H1 (cell line): ENCODE measurements around the gene NFKBIL1. TPM values are rescaled to one million over a fixed set of nuclear protein-coding genes. Genes with fewer than 3 reads are reported as not detected.

Experiments used
- CTCF ChIA-PET: fragments of 300-600 bp; sonication (Branson Sonifier 250); formaldehyde crosslinking; loops from one replicate; lab custom pipeline; 2021; ENCODE audit not compliant: partially characterized antibody; lab: Charles Lee
- POLR2A ChIA-PET: fragments of 300-600 bp; sonication (Branson Sonifier 250); formaldehyde crosslinking; loops from one replicate; lab custom pipeline; 2021; ENCODE audit warnings: inconsistent platforms; ENCODE audit not compliant: partially characterized antibody; lab: Charles Lee
- DNase-seq, 2 experiments: peaks; one replicate each; pipeline versions ENCODE4 v3.0.0 to v3.0.0-alpha.2; 2010 to 2022; ENCODE audit warnings: low spot score in 2 of 2, low read depth in 1 of 2, mixed read lengths in 1 of 2
- FAIRE-seq: peaks from 2 replicates; lab custom pipeline; 2011; peaks lifted over from hg19 to GRCh38; lab: Jason Lieb, UNC
- H2AFZ ChIP-seq: 2 replicates; pipeline ENCODE4 v1.8.1; 2012; ENCODE audit warnings: low read length, inconsistent platforms
- H2AK5ac ChIP-seq: 2 replicates; pipeline ENCODE4 v1.6.1; 2013; ENCODE audit warnings: low read depth, low read length
- H2BK120ac ChIP-seq: replicated peaks from 2 replicates; pipeline ENCODE3; 2013; ENCODE audit warnings: low read depth, low read length, inconsistent platforms
- H2BK12ac ChIP-seq: 2 replicates; pipeline ENCODE4 v1.6.1; 2013; ENCODE audit warnings: low read depth, low read length
- H2BK15ac ChIP-seq: 2 replicates; pipeline ENCODE4 v1.6.1; 2013; ENCODE audit warnings: low read length
- H2BK20ac ChIP-seq: 2 replicates; pipeline ENCODE4 v1.6.1; 2013; ENCODE audit warnings: low read length
- H2BK5ac ChIP-seq: 2 replicates; pipeline ENCODE4 v1.6.1; 2013; ENCODE audit warnings: low read depth, low read length
- H3K14ac ChIP-seq: 2 replicates; pipeline ENCODE4 v1.6.1; 2013; ENCODE audit warnings: inconsistent platforms; ENCODE audit not compliant: insufficient read length
- H3K18ac ChIP-seq: 2 replicates; pipeline ENCODE4 v1.6.1; 2013; ENCODE audit warnings: low read length; ENCODE audit errors: extremely low read depth
- H3K23ac ChIP-seq: 2 replicates; pipeline ENCODE4 v1.6.1; 2013; ENCODE audit warnings: inconsistent platforms; ENCODE audit not compliant: insufficient read length
- H3K23me2 ChIP-seq: 2 replicates; pipeline ENCODE4 v1.6.1; 2013; ENCODE audit warnings: low read depth, low read length
- H3K27ac ChIP-seq: 2 replicates; pipeline ENCODE4 v1.6.1; 2011; ENCODE audit warnings: low read depth, low read length, inconsistent platforms
- H3K27me3 ChIP-seq, 4 experiments: replicated peaks in 1 of 4; 1 replicate in 1 of 4; 2 replicates in 3 of 4; pipeline versions ENCODE4 v1.6.1 to v1.8.1; 2011 to 2013; ENCODE audit warnings: low read length in 3 of 4, mild to moderate bottlenecking in 3 of 4, inconsistent platforms in 2 of 4, mixed read lengths in 2 of 4, moderate library complexity in 1 of 4; ENCODE audit not compliant: control insufficient read depth in 3 of 4, insufficient read depth in 3 of 4; ENCODE audit errors: extremely low read depth in 1 of 4
- H3K36me3 ChIP-seq, 4 experiments: 2 replicates each; pipeline versions ENCODE4 v1.6.1 to v1.8.1; 2011 to 2013; ENCODE audit warnings: mild to moderate bottlenecking in 4 of 4, low read length in 3 of 4, moderate library complexity in 2 of 4, control low read depth in 1 of 4, inconsistent platforms in 1 of 4; ENCODE audit not compliant: insufficient read depth in 4 of 4, control insufficient read depth in 2 of 4
- H3K4ac ChIP-seq: replicated peaks from 2 replicates; pipeline ENCODE3; 2013; ENCODE audit warnings: low read length, low read depth, mixed read lengths, inconsistent platforms; ENCODE audit not compliant: insufficient read length
- H3K4me1 ChIP-seq, 4 experiments: replicated peaks in 1 of 4; 1 replicate in 1 of 4; 2 replicates in 3 of 4; pipeline versions ENCODE4 v1.6.1 to v1.8.1; 2011 to 2013; ENCODE audit warnings: low read length in 3 of 4, inconsistent platforms in 2 of 4, mixed read lengths in 1 of 4; ENCODE audit not compliant: insufficient read depth in 4 of 4, control insufficient read depth in 3 of 4
- H3K4me2 ChIP-seq, 2 experiments: 2 replicates each; pipeline versions ENCODE4 v1.6.1 to v1.8.1; 2011 to 2013; ENCODE audit warnings: low read depth in 2 of 2, low read length in 2 of 2, control low read depth in 1 of 2, inconsistent platforms in 1 of 2, mild to moderate bottlenecking in 1 of 2; ENCODE audit not compliant: insufficient read depth in 1 of 2
- H3K4me3 ChIP-seq, 4 experiments: fragments of 200-600, 300-600 bp in 1 of 4; sonication (generic), shearing (Covaris generic), sonication (Bioruptor Twin) in 1 of 4; 2 replicates each; pipeline versions ENCODE4 v1.5.1 to v1.8.1; 2011 to 2016; ENCODE audit warnings: low read length in 4 of 4, low read depth in 3 of 4, control low read depth in 2 of 4, inconsistent platforms in 2 of 4, mild to moderate bottlenecking in 2 of 4, mixed read lengths in 1 of 4, moderate library complexity in 1 of 4; ENCODE audit not compliant: insufficient read depth in 2 of 4; ENCODE audit errors: extremely low read depth in 1 of 4
- H3K56ac ChIP-seq: replicated peaks from 2 replicates; pipeline ENCODE3; 2013; ENCODE audit warnings: low read depth, mild to moderate bottlenecking, mixed read lengths, low read length, inconsistent platforms; ENCODE audit not compliant: insufficient read length
- H3K79me1 ChIP-seq: 2 replicates; pipeline ENCODE4 v1.6.1; 2013; ENCODE audit warnings: low read depth, low read length, control low read depth
- H3K79me2 ChIP-seq, 2 experiments: 2 replicates each; pipeline versions ENCODE4 v1.6.1 to v1.8.1; 2012 to 2013; ENCODE audit warnings: low read length in 2 of 2, mild to moderate bottlenecking in 2 of 2, inconsistent platforms in 1 of 2; ENCODE audit not compliant: insufficient read depth in 2 of 2, control insufficient read depth in 1 of 2
- H3K9ac ChIP-seq, 4 experiments: replicated peaks in 1 of 4; 1 replicate in 1 of 4; 2 replicates in 3 of 4; pipeline versions ENCODE4 v1.6.1 to v1.8.1; 2011 to 2013; ENCODE audit warnings: low read depth in 3 of 4, low read length in 3 of 4, control low read depth in 2 of 4, mild to moderate bottlenecking in 2 of 4, moderate library complexity in 2 of 4, inconsistent platforms in 1 of 4; ENCODE audit errors: extremely low read depth in 1 of 4
- H3K9me3 ChIP-seq, 2 experiments: 2 replicates each; pipeline versions ENCODE4 v1.6.1 to v1.8.1; 2012 to 2013; ENCODE audit warnings: mild to moderate bottlenecking in 2 of 2, moderate library complexity in 2 of 2, control low read depth in 1 of 2, inconsistent platforms in 1 of 2, low read depth in 1 of 2, low read length in 1 of 2, mixed read lengths in 1 of 2; ENCODE audit not compliant: insufficient read depth in 2 of 2
- H4K20me1 ChIP-seq, 2 experiments: replicated peaks in 1 of 2; 2 replicates each; pipeline versions ENCODE3 to v1.8.1; 2011 to 2013; ENCODE audit warnings: inconsistent platforms in 2 of 2, low read length in 2 of 2, mild to moderate bottlenecking in 1 of 2; ENCODE audit not compliant: insufficient read depth in 2 of 2, control insufficient read depth in 1 of 2
- H4K5ac ChIP-seq: 2 replicates; pipeline ENCODE4 v1.6.1; 2013; ENCODE audit warnings: low read length, low read depth, mixed read lengths, inconsistent platforms; ENCODE audit not compliant: insufficient read length
- H4K8ac ChIP-seq: 2 replicates; pipeline ENCODE4 v1.8.0; 2013; ENCODE audit warnings: mild to moderate bottlenecking, moderate library complexity, low read length, inconsistent platforms; ENCODE audit not compliant: insufficient read depth; ENCODE audit errors: extremely low read depth
- H4K91ac ChIP-seq: replicated peaks from 2 replicates; pipeline ENCODE3; 2013; ENCODE audit warnings: low read length, mixed read lengths, inconsistent platforms; ENCODE audit not compliant: insufficient read length
- CHD2 ChIP-seq: IDR thresholded peaks from 2 replicates; pipeline ENCODE4 v1.6.1; 2012; ENCODE audit warnings: low read length, improper control_type of control experiment
- GABPA ChIP-seq: IDR thresholded peaks from 2 replicates; pipeline ENCODE4 v1.6.1; 2011; ENCODE audit warnings: mild to moderate bottlenecking, low read length, moderate library complexity, borderline replicate concordance; ENCODE audit not compliant: insufficient read depth
- JUN ChIP-seq: IDR thresholded peaks from 2 replicates; pipeline ENCODE4 v1.6.1; 2011; ENCODE audit warnings: low read depth, mild to moderate bottlenecking, improper control_type of control experiment, low read length
- KDM5A ChIP-seq: fragments of 200-600 bp; IDR thresholded peaks from 2 replicates; pipeline ENCODE4 v1.7.1; 2012; ENCODE audit warnings: mild to moderate bottlenecking, low read length, inconsistent platforms, mixed read lengths
- MAFK ChIP-seq: IDR thresholded peaks from 2 replicates; pipeline ENCODE4 v1.6.1; 2012; ENCODE audit warnings: low read depth, mild to moderate bottlenecking, improper control_type of control experiment, low read length
- PHF8 ChIP-seq: fragments of 200-600 bp; sonication (generic); conservative IDR thresholded peaks from 2 replicates; pipeline ENCODE4 v1.7.1; 2012; ENCODE audit warnings: low read depth, mild to moderate bottlenecking, inconsistent platforms, low read length, moderate library complexity
- POLR2AphosphoS5 ChIP-seq: IDR thresholded peaks from 2 replicates; pipeline ENCODE4 v1.6.1; 2011; ENCODE audit warnings: low read depth, low read length
- SAP30 ChIP-seq: fragments of 300-600 bp; sonication (generic); IDR thresholded peaks from 2 replicates; pipeline ENCODE4 v1.7.1; 2012; ENCODE audit warnings: low read length, moderate library complexity, mild to moderate bottlenecking, inconsistent platforms; ENCODE audit not compliant: insufficient read depth, insufficient replicate concordance
- SIX5 ChIP-seq: IDR thresholded peaks from 2 replicates; pipeline ENCODE4 v1.6.1; 2011; ENCODE audit warnings: mild to moderate bottlenecking, low read depth, low read length
- SP4 ChIP-seq: IDR thresholded peaks from 2 replicates; pipeline ENCODE4 v1.6.1; 2012; ENCODE audit warnings: low read length, inconsistent platforms
- WGBS, 2 experiments: shearing (Covaris generic) in 1 of 2; methylation state at CpG; one replicate each; pipeline versions ENCODE4 v1.1.6 to v1.1.7; 2013 to 2015; ENCODE audit warnings: low lambda C conversion rate in 2 of 2, mixed read lengths in 2 of 2, inconsistent platforms in 1 of 2, low coverage in 1 of 2, missing lambda C conversion rate in 1 of 2; ENCODE audit not compliant: insufficient replicate concordance in 2 of 2, insufficient coverage in 1 of 2, insufficient read length in 1 of 2; ENCODE audit errors: extremely low coverage in 1 of 2, missing lambda C conversion rate in 1 of 2; 5-methylcytosine and 5-hydroxymethylcytosine counted together
- polyA plus RNA-seq, 7 experiments: library from polyadenylated mRNA; depleted of rRNA in 3 of 7; stranded (reverse) in 5 of 7; unstranded in 2 of 7; fragments of >200 nt in 5 of 7; fragments of 200-250 nt in 2 of 7; gene quantifications; 1 replicate in 5 of 7; 2 replicates in 1 of 7; 4 replicates in 1 of 7; pipeline versions ENCODE4 v1.2.1 to v1.2.3, GENCODE V29; 2011 to 2013; ENCODE audit warnings: missing spikeins in 2 of 7, mixed read lengths in 2 of 7
- total RNA-seq: library from RNA; stranded (reverse); fragmentation: NEBNext Ultra II Directional; extraction: Animal tissue kit (Norgen Biotek cat#: 25700); gene quantifications from 2 replicates; pipeline ENCODE4 v1.2.1, GENCODE V29; 2021
- TF ChIP-seq, protein P1 (sequence below): IDR thresholded peaks from 2 replicates; pipeline ENCODE4 v1.6.1; 2012; ENCODE audit warnings: low read length, inconsistent platforms

NFKBIL1 gene
- total and polyA plus RNA-seq, 2 of the 8 experiments (the other 6 are each of a cell fraction or from before 2014, with no cell fraction given) = 7.5 to 11.2 TPM

DNA sequence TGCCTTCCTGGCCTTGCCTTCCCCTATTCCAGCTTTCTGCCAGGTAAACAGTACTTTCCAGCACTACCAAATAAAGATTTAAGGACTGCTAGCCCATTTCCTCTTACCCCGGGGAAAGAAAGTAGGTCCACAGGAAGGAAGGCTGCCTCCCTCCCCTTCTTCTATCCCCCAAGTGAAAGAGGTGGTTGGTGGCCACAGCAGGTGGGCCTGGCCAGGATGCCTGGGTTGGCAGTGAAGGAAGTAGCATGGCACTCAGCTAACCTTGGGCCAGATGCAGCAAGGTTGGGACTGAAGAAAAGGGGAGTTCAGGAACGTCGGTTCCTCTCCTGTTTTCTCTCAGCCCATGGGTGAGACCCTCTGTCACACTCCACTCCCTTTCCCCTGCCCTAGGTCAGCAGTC lies 8.9 kb downstream of the NFKBIL1 start:
- Histone ChIP-seq H3K23ac (no peak overlapping the region), H4K91ac (no peak overlapping the region), H2BK120ac (no peak overlapping the region), H3K18ac (no peak overlapping the region), H3K36me3 (peaks cover 2 to 15% (median 5%) of the 10 kb centered on the region in 4 experiments; a peak in 5 of 8 replicates), H3K4ac (no peak overlapping the region), H3K56ac (no peak overlapping the region), H3K79me2 (no peaks in the 10 kb centered on the region), H3K23me2 (no peaks in the 10 kb centered on the region), H3K79me1 (no peaks in the 10 kb centered on the region), H3K14ac (no peak overlapping the region), H4K5ac (no peak overlapping the region), H3K4me1 (no peaks in the 10 kb centered on the region), H2BK5ac (no peak overlapping the region), H2BK12ac (no peak overlapping the region), H3K9me3 (no peaks in the 10 kb centered on the region), H2BK20ac (no peak overlapping the region), H2AK5ac (no peak overlapping the region), H3K4me2 (no peak overlapping the region), H3K27me3 (no peaks in the 10 kb centered on the region), H4K8ac (no peak overlapping the region), H4K20me1 (no peaks in the 10 kb centered on the region), H3K9ac (no peak overlapping the region), H2BK15ac (no peak overlapping the region), H3K4me3 (no peak overlapping the region), H3K27ac (no peak overlapping the region), H2AFZ (no peak overlapping the region)
- DNase-seq (no peak), FAIRE-seq (no peak)
- no peak for TF ChIP-seq SIX5
- TF ChIP-seq GABPA = no peak
- no peak for TF ChIP-seq SAP30
- no peak for TF ChIP-seq CHD2
- TF ChIP-seq SP4 = no peak
- no peak for TF ChIP-seq MAFK
- TF ChIP-seq, protein P1, sequence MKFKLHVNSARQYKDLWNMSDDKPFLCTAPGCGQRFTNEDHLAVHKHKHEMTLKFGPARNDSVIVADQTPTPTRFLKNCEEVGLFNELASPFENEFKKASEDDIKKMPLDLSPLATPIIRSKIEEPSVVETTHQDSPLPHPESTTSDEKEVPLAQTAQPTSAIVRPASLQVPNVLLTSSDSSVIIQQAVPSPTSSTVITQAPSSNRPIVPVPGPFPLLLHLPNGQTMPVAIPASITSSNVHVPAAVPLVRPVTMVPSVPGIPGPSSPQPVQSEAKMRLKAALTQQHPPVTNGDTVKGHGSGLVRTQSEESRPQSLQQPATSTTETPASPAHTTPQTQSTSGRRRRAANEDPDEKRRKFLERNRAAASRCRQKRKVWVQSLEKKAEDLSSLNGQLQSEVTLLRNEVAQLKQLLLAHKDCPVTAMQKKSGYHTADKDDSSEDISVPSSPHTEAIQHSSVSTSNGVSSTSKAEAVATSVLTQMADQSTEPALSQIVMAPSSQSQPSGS = no peak
- TF ChIP-seq KDM5A = no peak
- TF ChIP-seq JUN = no peak
- TF ChIP-seq PHF8 = no peak
- no peak for TF ChIP-seq POLR2AphosphoS5
- ChIA-PET POLR2A (interaction anchor here (1.1 to 10.9 kb wide), 7 partner anchors 9 to 71 kb away, joined by 3 to 110 read pairs (median 5); partner anchors contain the start of genes ATP6V1G2, DDX39B, LTB and NFKBIL1), CTCF (interaction anchor here (0.6 to 24.7 kb wide), 7 partner anchors 10 to 45 kb away, joined by 3 to 613 read pairs (median 6); partner anchors contain the start of genes ATP6V1G2, LST1, LTB and NCR3)
- 95% methylated on average over 3 of the region's 3 CpGs; no CpG with 5 or more reads in 1 of the 2 experiments for whole genome bisulfite sequencing, 2 experiments
